HepG2 (cell line): ENCODE data around the gene CLIC1. TPM values are rescaled to one million over a fixed set of nuclear protein-coding genes. Genes with fewer than 3 reads are reported as not detected.

ENCODE experiments used
- ATAC-seq: fragments of 200-7000 bp; cut with Tn5 transposase; 3 replicates; pipeline ENCODE4 v1.9.1; 2020; ENCODE audit warnings: mild to moderate bottlenecking, moderate library complexity
- BruUV-seq: library from RNA; stranded (reverse); fragments of 400-500 nt; replicated peaks from 2 replicates; lab custom pipeline; 2021; lab: Mats Ljungman, UMichigan
- CTCF ChIA-PET: fragments of 300-600 bp; formaldehyde crosslinking; extraction: SDS; loops from one replicate; lab custom pipeline; 2021; ENCODE audit warnings: low total read pairs, inconsistent platforms, low intra/inter-chr PET ratio; lab: Yijun Ruan, JAX
- POLR2A ChIA-PET: fragments of 350-600 bp; sonication (Branson Sonifier 250); formaldehyde crosslinking; loops from one replicate; lab custom pipeline; 2020; ENCODE audit warnings: antibody characterized with exemption, inconsistent platforms; lab: Yijun Ruan, JAX
- DNase-seq: peaks from one replicate; pipeline ENCODE4 v3.0.0-alpha.2; 2015; ENCODE audit warnings: low spot score
- FAIRE-seq: peaks from 3 replicates; lab custom pipeline; 2011; peaks lifted over from hg19 to GRCh38; lab: Jason Lieb, UNC
- H2AFZ ChIP-seq: one replicate; pipeline ENCODE4 v1.6.1; 2011; ENCODE audit warnings: low read length, inconsistent platforms
- H3K27ac ChIP-seq: fragments of 300-600 bp; 3 replicates; pipeline ENCODE4 v1.8.0; 2011; ENCODE audit warnings: mixed run types, mild to moderate bottlenecking, mixed read lengths, low read length, inconsistent platforms; ENCODE audit not compliant: insufficient read depth; ENCODE audit errors: extremely low read length
- H3K27me3 ChIP-seq, 2 experiments: fragments of 200-600 bp in 1 of 2; 2 replicates in 1 of 2; 3 replicates in 1 of 2; pipeline versions ENCODE4 v1.6.0 to v1.8.0; 2011; ENCODE audit warnings: low read length in 2 of 2, mild to moderate bottlenecking in 2 of 2, moderate library complexity in 2 of 2, inconsistent platforms in 1 of 2; ENCODE audit not compliant: insufficient read depth in 2 of 2, control insufficient read depth in 1 of 2
- H3K36me3 ChIP-seq, 2 experiments: fragments of 200-600 bp in 1 of 2; replicated peaks in 1 of 2; 2 replicates in 1 of 2; 3 replicates in 1 of 2; pipeline versions ENCODE4 v1.5.1 to v1.8.0; 2011; ENCODE audit warnings: low read length in 2 of 2, inconsistent platforms in 1 of 2; ENCODE audit not compliant: insufficient read depth in 2 of 2, control insufficient read depth in 1 of 2
- H3K4me1 ChIP-seq: 2 replicates; pipeline ENCODE4 v1.5.1; 2012; ENCODE audit warnings: low read length, inconsistent platforms; ENCODE audit not compliant: insufficient read depth
- H3K4me2 ChIP-seq: 2 replicates; pipeline ENCODE4 v1.6.0; 2011; ENCODE audit warnings: low read depth, low read length, inconsistent platforms
- H3K4me3 ChIP-seq, 3 experiments: fragments of 200-600 bp in 1 of 3; sonication (generic), shearing (Covaris generic) in 1 of 3; replicated peaks in 1 of 3; 2 replicates each; pipeline ENCODE4 v1.5.1; 2011 to 2016; ENCODE audit warnings: low read length in 3 of 3, inconsistent platforms in 2 of 3, low read depth in 2 of 3, mild to moderate bottlenecking in 2 of 3, control low read depth in 1 of 3, mixed read lengths in 1 of 3; ENCODE audit not compliant: insufficient read depth in 1 of 3
- H3K79me2 ChIP-seq: one replicate; pipeline ENCODE4 v1.6.1; 2011; ENCODE audit warnings: low read length, inconsistent platforms; ENCODE audit not compliant: insufficient read depth
- H3K9ac ChIP-seq: 2 replicates; pipeline ENCODE4 v1.6.0; 2011; ENCODE audit warnings: mild to moderate bottlenecking, low read depth, low read length, inconsistent platforms; ENCODE audit not compliant: insufficient read depth
- H3K9me3 ChIP-seq: 2 replicates; pipeline ENCODE4 v1.5.1; 2012; ENCODE audit warnings: mild to moderate bottlenecking, low read length
- H4K20me1 ChIP-seq: 2 replicates; pipeline ENCODE4 v1.6.0; 2011; ENCODE audit warnings: inconsistent platforms, mild to moderate bottlenecking, low read length, moderate library complexity; ENCODE audit not compliant: insufficient read depth
- ARID4A ChIP-seq: sonication (generic); formaldehyde crosslinking; IDR thresholded peaks from 2 replicates; pipeline ENCODE4 v1.5.0; 2020; ENCODE audit warnings: mild to moderate bottlenecking, missing genetic modification reagents, borderline replicate concordance
- ARNT ChIP-seq: fragments of 450-650 bp; IDR thresholded peaks from 2 replicates; pipeline ENCODE4 v1.6.1; 2017
- BHLHE40 ChIP-seq: IDR thresholded peaks from 2 replicates; pipeline ENCODE4 v1.6.1; 2011; ENCODE audit warnings: low read length, improper control_type of control experiment
- CBX2 ChIP-seq, 2 experiments: fragments of 200-600 bp in 1 of 2; sonication (generic); formaldehyde crosslinking in 1 of 2; IDR thresholded peaks; 2 replicates each; pipeline versions ENCODE4 v1.7.0 to v1.8.1; 2018 to 2022; ENCODE audit warnings: low read depth in 2 of 2, low read length in 1 of 2, mild to moderate bottlenecking in 1 of 2, missing genetic modification reagents in 1 of 2
- HDAC1 ChIP-seq: sonication (generic); formaldehyde crosslinking; IDR thresholded peaks from 2 replicates; pipeline ENCODE4 v1.5.1; 2020; ENCODE audit warnings: mild to moderate bottlenecking, missing genetic modification reagents
- HNRNPH1 ChIP-seq: fragments of 200-400 bp; formaldehyde crosslinking; optimal IDR thresholded peaks from 2 replicates; pipeline ENCODE3; 2017; ENCODE audit warnings: mild to moderate bottlenecking, low read depth, low read length
- IKZF4 ChIP-seq: sonication (generic); formaldehyde crosslinking; IDR thresholded peaks from 2 replicates; pipeline ENCODE4 v1.5.1; 2020; ENCODE audit warnings: borderline replicate concordance, mild to moderate bottlenecking, low read depth, missing genetic modification reagents; ENCODE audit errors: not compliant biosample characterization
- KAT8 ChIP-seq: IDR thresholded peaks from 2 replicates; pipeline ENCODE4 v1.6.1; 2016; ENCODE audit warnings: missing genetic modification reagents, missing compliant biosample characterization
- SNAPC2 ChIP-seq: sonication (generic); formaldehyde crosslinking; IDR thresholded peaks from 2 replicates; pipeline ENCODE4 v1.8.1; 2022; ENCODE audit warnings: mild to moderate bottlenecking, missing genetic modification reagents
- SNAPC4 ChIP-seq: sonication (generic); formaldehyde crosslinking; IDR thresholded peaks from 2 replicates; pipeline ENCODE4 v1.4.0; 2020; ENCODE audit warnings: mild to moderate bottlenecking, missing genetic modification reagents
- ZNF20 ChIP-seq: sonication (generic); formaldehyde crosslinking; IDR thresholded peaks from 2 replicates; pipeline ENCODE4 v1.4.0; 2020; ENCODE audit warnings: mild to moderate bottlenecking, moderate library complexity, missing genetic modification reagents
- ZNF513 ChIP-seq: sonication (generic); formaldehyde crosslinking; conservative IDR thresholded peaks from 2 replicates; pipeline ENCODE4 v1.5.0; 2020; ENCODE audit warnings: missing genetic modification reagents
- ZNF703 ChIP-seq: sonication (generic); formaldehyde crosslinking; IDR thresholded peaks from 2 replicates; pipeline ENCODE4 v1.5.1; 2020; ENCODE audit warnings: missing genetic modification reagents, mild to moderate bottlenecking, moderate library complexity, borderline replicate concordance
- WGBS: methylation state at CpG from one replicate; pipeline ENCODE4 v1.1.6; 2017; ENCODE audit warnings: low lambda C conversion rate; 5-methylcytosine and 5-hydroxymethylcytosine counted together
- in situ Hi-C: cut with HindIII; loops from 2 replicates; pipeline ENCODE4 v1.10.0; 2017; ENCODE audit warnings: low pct_unique_long_range_greater_than_20kb; ENCODE audit not compliant: extremely low pct_ligation_motif_present
- intact Hi-C: fragments of 100-400 bp; cut with micrococcal nuclease; formaldehyde crosslinking; loops from one replicate; pipeline ENCODE4 v1.10.0; 2022; ENCODE audit not compliant: unreplicated experiment
- polyA plus RNA-seq, 8 experiments: library from polyadenylated mRNA; depleted of rRNA in 3 of 8; stranded (reverse) in 7 of 8; unstranded in 1 of 8; fragments of >200 nt; fragmentation: Illumina TruSeq in 4 of 8; extraction: Trizol in 4 of 8; gene quantifications; 2 replicates each; pipeline versions ENCODE4 v1.2.1 to v1.2.3, GENCODE V29; 2011 to 2016; ENCODE audit warnings: low read depth in 4 of 8, missing spikeins in 1 of 8, mixed read lengths in 1 of 8; ENCODE audit not compliant: insufficient read depth in 1 of 8
- total RNA-seq, 5 experiments: library from RNA; depleted of rRNA; stranded (reverse); fragments of >200 nt; fragmentation: Illumina TruSeq; extraction: Trizol; gene quantifications; 2 replicates each; pipeline ENCODE4 v1.2.3, GENCODE V29; 2016; ENCODE audit warnings: low read depth in 1 of 5

CLIC1 gene
- total and polyA plus RNA-seq, 2 of the 13 experiments (the other 11 are each of a cell fraction or from before 2014, with no cell fraction given) = 602 to 891 TPM

GRCh38 chr6:31692353-31692752 lies 44.0 kb downstream of the CLIC1 start:
- Histone ChIP-seq H4K20me1 (no peaks in the 10 kb centered on the region), H3K4me2 (no peak overlapping the region), H3K79me2 (no peaks in the 10 kb centered on the region), H3K4me3 (no peak overlapping the region), H3K27ac (no peak overlapping the region), H3K27me3 (no peaks in the 10 kb centered on the region), H2AFZ (no peak overlapping the region), H3K4me1 (peaks cover 12% of the 10 kb centered on the region; the same call in 1 of the 2 replicates), H3K9me3 (no peaks in the 10 kb centered on the region), H3K36me3 (peaks cover 56 to 84% of the 10 kb centered on the region in 2 experiments), H3K9ac (no peak overlapping the region)
- WGBS = 91% methylated on average over 4 of the region's 4 CpGs
- DNase-seq (no peak), ATAC-seq (no peak), FAIRE-seq (no peak)
- BruUV-seq = no TSS peak
- intact Hi-C loops (no loop called here), in situ Hi-C loops (no loop called here)
- POLR2A ChIA-PET = interaction anchor here (0.6 to 4.9 kb wide), 3 partner anchors 10 to 135 kb away, joined by 3 to 22 read pairs (median 4); partner anchors contain the start of genes ABHD16A, HSPA1B and MSH5
- no peak for TF ChIP-seq CBX2 (IDR thresholded peaks at IDR 0.05; ENCODE audit: low read depth, low read length)
- TF ChIP-seq CBX2 (CRISPR knock-in tag; IDR thresholded peaks at IDR 0.05; ENCODE audit: low read depth) = no peak
- TF ChIP-seq KAT8 (CRISPR knock-in tag) = no peak
- TF ChIP-seq HNRNPH1 = no peak
- TF ChIP-seq ZNF20 = no peak
- no peak for TF ChIP-seq ARID4A (CRISPR knock-in tag)
- no peak for TF ChIP-seq SNAPC2
- TF ChIP-seq HDAC1 (CRISPR knock-in tag) = no peak
- TF ChIP-seq ZNF513 (CRISPR knock-in tag) = no peak
- no peak for TF ChIP-seq BHLHE40
- no peak for TF ChIP-seq IKZF4
- no peak for TF ChIP-seq SNAPC4 (CRISPR knock-in tag)
- no peak for TF ChIP-seq ARNT
- TF ChIP-seq ZNF703 (CRISPR knock-in tag) = no peak
- CTCF ChIA-PET = no interaction called here
